ENCODE results near the gene GRID2.
"Not testable (repeated sequence)": the region's sequence is repeated elsewhere in the genome, so short reads cannot be mapped to it uniquely, and the experiment has no call there.

GRID2 gene

DNA sequence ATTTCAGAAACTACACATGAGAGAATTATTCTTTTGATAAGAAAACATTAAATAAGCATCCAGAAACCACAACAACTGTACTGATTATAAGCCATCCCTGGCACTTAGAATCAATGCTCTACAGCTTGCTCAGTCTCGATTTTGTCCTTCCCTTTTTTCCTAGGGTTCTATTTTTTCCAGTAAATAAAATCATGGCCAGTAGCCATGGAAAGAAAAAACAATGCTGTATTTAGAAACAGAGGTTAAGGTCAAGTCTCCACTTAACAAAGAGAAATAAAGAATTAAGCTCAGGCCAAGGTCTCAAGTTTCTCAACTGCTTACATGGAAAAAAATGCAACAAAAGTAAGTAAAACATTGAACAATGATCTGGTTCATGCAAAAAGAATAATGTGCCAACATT lies 38.7 kb upstream of the GRID2 start:
- WGBS, result 92% methylated on average over 1 of the region's 1 CpG
- Histone ChIP-seq H3K9ac (ENCODE audit: low read depth, low read length) (no peak overlapping the region), H3K27me3 (ENCODE audit: insufficient read depth, low read length) (no peaks in the 10 kb centered on the region), H3K4me1 (ENCODE audit: insufficient read depth, low read length) (peaks cover 34% of the 10 kb centered on the region), H3K27ac (ENCODE audit: low read depth, low read length) (peak overlapping the region; percentile 36; the same call in 1 of the 2 replicates), H3K4me3 (ENCODE audit: low read length) (no peak overlapping the region; the same call in 1 of the 2 replicates), H3K9me3 (ENCODE audit: insufficient read depth, low read depth, low read length) (no peaks in the 10 kb centered on the region; the same call in 1 of the 2 replicates), H3K36me3 (ENCODE audit: insufficient read depth, low read length) (peaks cover 100% of the 10 kb centered on the region)

- Histone ChIP-seq H3K27me3 (ENCODE audit: insufficient read depth, low read length) (no peaks in the 10 kb centered on the region), H3K9ac (ENCODE audit: low read depth, low read length) (no peak overlapping the region), H3K27ac (ENCODE audit: low read depth, low read length) (no peak overlapping the region; the same call in 1 of the 2 replicates), H3K9me3 (ENCODE audit: insufficient read depth, low read depth, low read length) (no peaks in the 10 kb centered on the region), H3K36me3 (ENCODE audit: insufficient read depth, low read length) (peaks cover 100% of the 10 kb centered on the region), H3K4me1 (ENCODE audit: insufficient read depth, low read length) (peaks cover 42% of the 10 kb centered on the region), H3K4me3 (ENCODE audit: low read length) (no peak overlapping the region)
Measured at GRCh38 chr4:92265798-92266197, 38.0 kb upstream of the GRID2 start.

DNA sequence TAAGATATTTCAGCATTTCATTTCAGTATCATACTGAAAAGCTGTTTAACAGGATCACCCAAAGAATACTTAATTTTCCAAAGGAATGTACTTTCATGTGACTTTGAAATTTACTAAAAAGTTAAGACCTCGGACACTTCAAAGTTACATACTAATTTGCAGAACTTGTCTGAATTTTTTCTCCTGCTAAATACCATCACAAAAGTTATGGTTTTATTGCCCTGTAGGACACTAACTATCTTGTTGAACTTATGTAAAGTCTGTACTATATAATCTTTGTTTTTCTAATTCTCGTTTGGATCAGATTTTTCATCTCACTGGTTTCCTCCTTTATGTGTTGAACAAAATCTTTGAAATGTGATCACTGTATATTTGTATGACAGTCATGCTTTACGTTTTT lies 37.2 kb upstream of the GRID2 start:
- Histone ChIP-seq H3K27me3 (ENCODE audit: insufficient read depth, low read length) (no peaks in the 10 kb centered on the region), H3K9me3 (ENCODE audit: insufficient read depth, low read depth, low read length) (no peaks in the 10 kb centered on the region), H3K4me1 (ENCODE audit: insufficient read depth, low read length) (peaks cover 47% of the 10 kb centered on the region), H3K4me3 (ENCODE audit: low read length) (no peak overlapping the region), H3K9ac (ENCODE audit: low read depth, low read length) (no peak overlapping the region), H3K36me3 (ENCODE audit: insufficient read depth, low read length) (peaks cover 99% of the 10 kb centered on the region), H3K27ac (ENCODE audit: low read depth, low read length) (peak overlapping the region; percentile 11; the same call in 1 of the 2 replicates)
- WGBS, result 96% methylated on average over 2 of the region's 3 CpGs

- WGBS, result 94% methylated on average over 4 of the region's 4 CpGs
- Histone ChIP-seq H3K27me3 (ENCODE audit: insufficient read depth, low read length) (no peaks in the 10 kb centered on the region), H3K36me3 (ENCODE audit: insufficient read depth, low read length) (peaks cover 89% of the 10 kb centered on the region), H3K4me1 (ENCODE audit: insufficient read depth, low read length) (peaks cover 47% of the 10 kb centered on the region), H3K27ac (ENCODE audit: low read depth, low read length) (peak overlapping the region; percentile 7; the same call in 1 of the 2 replicates), H3K9me3 (ENCODE audit: insufficient read depth, low read depth, low read length) (no peaks in the 10 kb centered on the region), H3K9ac (ENCODE audit: low read depth, low read length) (no peak overlapping the region; the same call in 1 of the 2 replicates), H3K4me3 (ENCODE audit: low read length) (peak overlapping the region; percentile 48)
Measured at GRCh38 chr4:92268642-92269041, 35.1 kb upstream of the GRID2 start.

GRCh38 chr4:92270908-92271307 lies 32.9 kb upstream of the GRID2 start:
- Histone ChIP-seq H3K27me3 (ENCODE audit: insufficient read depth, low read length) (no peaks in the 10 kb centered on the region), H3K4me3 (ENCODE audit: low read length) (peak overlapping the region; percentile 48), H3K9me3 (ENCODE audit: insufficient read depth, low read depth, low read length) (no peaks in the 10 kb centered on the region), H3K4me1 (ENCODE audit: insufficient read depth, low read length) (peaks cover 43% of the 10 kb centered on the region), H3K9ac (ENCODE audit: low read depth, low read length) (peak overlapping the region; percentile 71), H3K27ac (ENCODE audit: low read depth, low read length) (peak overlapping the region; percentile 90), H3K36me3 (ENCODE audit: insufficient read depth, low read length) (peaks cover 78% of the 10 kb centered on the region)
- 48% methylated on average over 2 of the region's 2 CpGs for WGBS

- Histone ChIP-seq H3K4me1 (ENCODE audit: insufficient read depth, low read length) (peaks cover 42% of the 10 kb centered on the region), H3K9ac (ENCODE audit: low read depth, low read length) (peak overlapping the region; percentile 71), H3K36me3 (ENCODE audit: insufficient read depth, low read length) (peaks cover 71% of the 10 kb centered on the region), H3K27ac (ENCODE audit: low read depth, low read length) (peak overlapping the region; percentile 90), H3K4me3 (ENCODE audit: low read length) (peak overlapping the region; percentile 48)
- H3K27me3 ChIP-seq (ENCODE audit: insufficient read depth, low read length); H3K9me3 ChIP-seq (ENCODE audit: insufficient read depth, low read depth, low read length): not testable (repeated sequence)
- WGBS, result 4% methylated on average over 4 of the region's 4 CpGs
Measured at GRCh38 chr4:92271551-92271950, 32.2 kb upstream of the GRID2 start.

DNA sequence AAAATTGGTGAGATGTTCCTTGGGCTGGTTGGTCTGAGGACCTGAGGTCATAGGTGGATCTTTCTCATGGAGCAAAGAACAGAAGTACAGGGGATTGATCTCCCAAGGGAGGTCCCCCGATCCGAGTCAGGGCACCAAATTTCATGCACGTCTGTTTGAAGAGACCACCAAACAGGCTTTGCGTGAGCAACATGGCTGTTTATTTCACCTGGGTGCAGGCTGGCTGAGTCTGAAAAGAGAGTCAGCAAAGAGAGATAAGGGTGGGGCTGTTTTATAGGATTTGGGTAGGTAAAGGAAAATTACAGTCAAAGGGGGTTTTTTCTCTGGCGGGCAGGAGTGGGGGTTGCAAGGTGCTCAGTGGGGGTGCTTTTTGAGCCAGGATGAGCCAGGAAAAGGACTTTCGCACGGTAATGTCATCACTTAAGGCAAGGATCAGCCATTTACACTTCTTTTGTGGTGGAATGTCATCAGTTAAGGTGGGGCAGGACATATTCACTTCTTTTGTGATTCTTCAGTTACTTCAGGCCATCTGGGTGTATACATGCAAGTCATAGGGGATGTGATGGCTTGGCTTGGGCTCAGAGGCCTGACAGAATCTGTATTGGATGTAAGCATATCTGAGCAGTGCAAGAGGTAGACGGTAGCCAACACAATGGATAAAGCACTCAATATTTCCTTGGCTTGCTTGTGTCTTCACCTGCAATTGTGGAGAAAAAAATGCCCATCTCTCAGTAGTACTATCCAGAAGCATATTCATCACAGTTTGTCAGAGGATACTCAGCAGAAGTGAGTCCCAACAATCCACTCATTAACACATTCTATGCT lies 26.5 kb upstream of the GRID2 start:
- Histone ChIP-seq H3K9ac (ENCODE audit: low read depth, low read length) (peak overlapping the region; percentile 94), H3K4me3 (ENCODE audit: low read length) (peak overlapping the region; percentile 78), H3K4me1 (ENCODE audit: insufficient read depth, low read length) (peaks cover 28% of the 10 kb centered on the region), H3K36me3 (ENCODE audit: insufficient read depth, low read length) (peaks cover 23% of the 10 kb centered on the region), H3K27ac (ENCODE audit: low read depth, low read length) (peak overlapping the region; percentile 97)
- 4% methylated on average over 8 of the region's 8 CpGs for WGBS
- H3K27me3 ChIP-seq (ENCODE audit: insufficient read depth, low read length); H3K9me3 ChIP-seq (ENCODE audit: insufficient read depth, low read depth, low read length): not testable (repeated sequence)

GRCh38 chr4:92279296-92279695 lies 24.5 kb upstream of the GRID2 start:
- Histone ChIP-seq H3K27me3 (ENCODE audit: insufficient read depth, low read length) (no peaks in the 10 kb centered on the region), H3K36me3 (ENCODE audit: insufficient read depth, low read length) (peaks cover 7% of the 10 kb centered on the region), H3K27ac (ENCODE audit: low read depth, low read length) (peak overlapping the region; percentile 97), H3K9ac (ENCODE audit: low read depth, low read length) (peak overlapping the region; percentile 2), H3K9me3 (ENCODE audit: insufficient read depth, low read depth, low read length) (no peaks in the 10 kb centered on the region), H3K4me1 (ENCODE audit: insufficient read depth, low read length) (peaks cover 28% of the 10 kb centered on the region), H3K4me3 (ENCODE audit: low read length) (peak overlapping the region; percentile 10)
- no CpG with 5 or more reads among the region's 1 CpG for WGBS

GRCh38 chr4:92299152-92299551 lies 4.6 kb upstream of the GRID2 start:
- H3K27me3 ChIP-seq (ENCODE audit: insufficient read depth, low read length), result peaks cover 24% of the 10 kb centered on the region; the same call in 1 of the 2 replicates
- no peak overlapping the region for H3K9ac ChIP-seq (ENCODE audit: low read depth, low read length)
- H3K4me3 ChIP-seq (ENCODE audit: low read length), result no peak overlapping the region
- peaks cover 33% of the 10 kb centered on the region for H3K4me1 ChIP-seq (ENCODE audit: insufficient read depth, low read length)
- H3K27ac ChIP-seq (ENCODE audit: low read depth, low read length), result no peak overlapping the region
- no peaks in the 10 kb centered on the region for H3K36me3 ChIP-seq (ENCODE audit: insufficient read depth, low read length)
- no peaks in the 10 kb centered on the region for H3K9me3 ChIP-seq (ENCODE audit: insufficient read depth, low read depth, low read length)

DNA sequence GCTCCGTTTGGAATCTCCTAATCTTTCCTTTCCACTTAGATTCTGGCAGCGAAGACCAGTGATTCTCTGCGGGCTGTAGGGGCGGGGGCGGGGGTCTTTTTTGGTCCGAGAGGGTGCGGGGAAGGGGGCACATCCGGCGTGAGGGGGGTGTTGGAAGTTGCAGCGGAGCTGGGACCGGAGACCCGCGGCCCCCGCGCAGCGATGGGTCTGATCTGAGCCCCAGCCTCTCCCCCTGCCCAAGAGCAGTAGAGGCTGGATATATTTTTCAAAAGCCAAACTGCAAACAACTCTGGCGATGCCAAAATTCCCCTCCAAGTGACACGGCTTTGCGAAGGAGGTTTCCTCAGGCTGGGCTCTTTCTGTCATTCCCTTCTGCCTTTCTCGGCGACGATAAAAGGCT lies 355 bp downstream of the GRID2 start:
- peaks cover 36% of the 10 kb centered on the region for H3K4me1 ChIP-seq (ENCODE audit: insufficient read depth, low read length)
- H3K4me3 ChIP-seq (ENCODE audit: low read length), result peak overlapping the region; percentile 80
- under 1% methylated on average over 22 of the region's 22 CpGs for WGBS
- H3K9me3 ChIP-seq (ENCODE audit: insufficient read depth, low read depth, low read length), result no peaks in the 10 kb centered on the region
- no peak overlapping the region for H3K9ac ChIP-seq (ENCODE audit: low read depth, low read length)
- no peaks in the 10 kb centered on the region for H3K36me3 ChIP-seq (ENCODE audit: insufficient read depth, low read length)
- H3K27me3 ChIP-seq (ENCODE audit: insufficient read depth, low read length), result peaks cover 40% of the 10 kb centered on the region; the same call in 1 of the 2 replicates
- H3K27ac ChIP-seq (ENCODE audit: low read depth, low read length), result no peak overlapping the region; the same call in 1 of the 2 replicates

DNA sequence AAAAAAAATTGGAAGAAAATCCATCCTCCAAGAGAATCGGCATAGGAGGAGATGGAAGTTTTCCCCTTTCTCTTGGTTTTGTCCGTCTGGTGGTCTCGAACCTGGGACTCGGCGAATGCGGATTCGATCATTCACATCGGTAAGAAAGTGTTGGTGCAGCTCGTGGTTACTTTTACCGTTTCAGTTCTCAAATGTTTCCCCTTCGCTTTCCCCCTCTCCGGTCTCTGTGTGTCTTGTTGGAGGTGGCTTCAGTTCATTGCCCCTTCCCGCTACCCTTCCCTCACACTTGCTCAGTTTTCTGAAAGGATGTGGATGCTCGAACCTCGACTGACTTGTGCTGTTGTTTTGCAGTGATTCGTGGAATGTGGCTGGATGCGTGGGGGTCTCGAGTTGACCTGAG lies 840 bp downstream of the GRID2 start:
- H3K4me3 ChIP-seq (ENCODE audit: low read length), result peak overlapping the region; percentile 80
- WGBS, result 0% methylated on average over 14 of the region's 18 CpGs

More for the DNA sequence above, 840 bp downstream of the GRID2 start:
- Histone ChIP-seq H3K27me3 (ENCODE audit: insufficient read depth, low read length) (peaks cover 40% of the 10 kb centered on the region; the same call in 1 of the 2 replicates), H3K9me3 (ENCODE audit: insufficient read depth, low read depth, low read length) (no peaks in the 10 kb centered on the region), H3K27ac (ENCODE audit: low read depth, low read length) (no peak overlapping the region), H3K9ac (ENCODE audit: low read depth, low read length) (peak overlapping the region; percentile 59; the same call in 1 of the 2 replicates), H3K36me3 (ENCODE audit: insufficient read depth, low read length) (no peaks in the 10 kb centered on the region), H3K4me1 (ENCODE audit: insufficient read depth, low read length) (peaks cover 34% of the 10 kb centered on the region)
